IMR-90 (cell line): ENCODE measurements around the gene EIF4G3. TPM values are rescaled to one million over a fixed set of nuclear protein-coding genes. Genes with fewer than 3 reads are reported as not detected.

ENCODE experiments used
- ATAC-seq: fragments of 200-7000 bp; cut with Tn5 transposase; 2 replicates; pipeline ENCODE4 v1.9.1; 2020; ENCODE audit warnings: low read depth, mild to moderate bottlenecking, moderate library complexity
- BruUV-seq: library from RNA; stranded (reverse); fragments of 400-500 nt; replicated peaks from 2 replicates; lab custom pipeline; 2021; lab: Mats Ljungman, UMichigan
- CTCF ChIA-PET: fragments of 300-600 bp; formaldehyde crosslinking; extraction: SDS; loops from one replicate; lab custom pipeline; 2021; ENCODE audit warnings: antibody characterized with exemption; lab: Yijun Ruan, JAX
- POLR2A ChIA-PET: fragments of 300-600 bp; sonication (Branson Sonifier 250); formaldehyde crosslinking; loops from one replicate; lab custom pipeline; 2022; ENCODE audit warnings: antibody characterized with exemption; ENCODE audit not compliant: unreplicated experiment; lab: Charles Lee
- DNase-seq: peaks from one replicate; pipeline ENCODE4 v3.0.0; 2013
- H2AFZ ChIP-seq: replicated peaks from 2 replicates; pipeline ENCODE3; 2013; ENCODE audit warnings: low read length, mild to moderate bottlenecking; ENCODE audit not compliant: poor library complexity
- H2AK5ac ChIP-seq: 2 replicates; pipeline ENCODE4 v1.6.1; 2013; ENCODE audit warnings: low read depth, low read length, inconsistent platforms
- H2AK9ac ChIP-seq: replicated peaks from 2 replicates; pipeline ENCODE3; 2013; ENCODE audit warnings: mild to moderate bottlenecking, low read depth, low read length, moderate library complexity; ENCODE audit not compliant: poor library complexity
- H2BK120ac ChIP-seq: 2 replicates; pipeline ENCODE4 v1.6.1; 2013; ENCODE audit warnings: low read depth, low read length, inconsistent platforms
- H2BK15ac ChIP-seq: 3 replicates; pipeline ENCODE4 v1.6.1; 2013; ENCODE audit warnings: low read depth, low read length, inconsistent platforms
- H2BK20ac ChIP-seq: 2 replicates; pipeline ENCODE4 v1.6.1; 2013; ENCODE audit warnings: low read depth, mild to moderate bottlenecking, inconsistent platforms, low read length, moderate library complexity
- H2BK5ac ChIP-seq: 2 replicates; pipeline ENCODE4 v1.6.1; 2013; ENCODE audit warnings: mild to moderate bottlenecking, low read depth, low read length, inconsistent platforms; ENCODE audit not compliant: poor library complexity, severe bottlenecking
- H3K14ac ChIP-seq: replicated peaks from 2 replicates; pipeline ENCODE4 v1.6.1; 2013; ENCODE audit warnings: low read depth, low read length, inconsistent platforms
- H3K18ac ChIP-seq: 2 replicates; pipeline ENCODE4 v1.6.1; 2013; ENCODE audit warnings: low read depth, low read length, control low read depth
- H3K23ac ChIP-seq: 2 replicates; pipeline ENCODE4 v1.6.1; 2013; ENCODE audit warnings: low read depth, low read length, inconsistent platforms
- H3K27ac ChIP-seq: 2 replicates; pipeline ENCODE4 v1.5.1; 2013; ENCODE audit warnings: mild to moderate bottlenecking, control low read depth, low read length; ENCODE audit not compliant: insufficient read depth
- H3K27me3 ChIP-seq: 2 replicates; pipeline ENCODE4 v1.6.1; 2013; ENCODE audit warnings: low read length; ENCODE audit not compliant: control insufficient read depth, insufficient read depth
- H3K36me3 ChIP-seq: 2 replicates; pipeline ENCODE4 v1.6.1; 2013; ENCODE audit warnings: low read length, mixed read lengths; ENCODE audit not compliant: control insufficient read depth, insufficient read depth
- H3K4ac ChIP-seq: 2 replicates; pipeline ENCODE4 v1.6.1; 2013; ENCODE audit warnings: low read depth, low read length, inconsistent platforms
- H3K4me1 ChIP-seq: 2 replicates; pipeline ENCODE4 v1.6.1; 2013; ENCODE audit warnings: low read length, mixed read lengths; ENCODE audit not compliant: control insufficient read depth, insufficient read depth
- H3K4me2 ChIP-seq: 2 replicates; pipeline ENCODE4 v1.6.1; 2013; ENCODE audit warnings: low read depth, mild to moderate bottlenecking, control low read depth, low read length, moderate library complexity
- H3K4me3 ChIP-seq: 2 replicates; pipeline ENCODE4 v1.5.1; 2013; ENCODE audit warnings: low read depth, mild to moderate bottlenecking, control low read depth, low read length, moderate library complexity; ENCODE audit not compliant: insufficient read depth
- H3K56ac ChIP-seq: 2 replicates; pipeline ENCODE4 v1.6.1; 2013; ENCODE audit warnings: low read length, inconsistent platforms; ENCODE audit not compliant: insufficient read depth; ENCODE audit errors: extremely low read depth
- H3K79me1 ChIP-seq, 2 experiments: 2 replicates each; pipeline ENCODE4 v1.6.1; 2013; ENCODE audit warnings: low read length in 2 of 2, inconsistent platforms in 1 of 2, low read depth in 1 of 2
- H3K9ac ChIP-seq: 2 replicates; pipeline ENCODE4 v1.6.1; 2013; ENCODE audit warnings: low read depth, low read length, control low read depth
- H3K9me1 ChIP-seq: 2 replicates; pipeline ENCODE4 v1.6.1; 2013; ENCODE audit warnings: low read length, inconsistent platforms; ENCODE audit not compliant: insufficient read depth
- H3K9me3 ChIP-seq: 2 replicates; pipeline ENCODE4 v1.6.1; 2013; ENCODE audit warnings: low read length; ENCODE audit not compliant: control insufficient read depth, insufficient read depth
- H4K20me1 ChIP-seq: 2 replicates; pipeline ENCODE4 v1.6.1; 2013; ENCODE audit warnings: low read length, inconsistent platforms; ENCODE audit not compliant: insufficient read depth
- H4K5ac ChIP-seq: 2 replicates; pipeline ENCODE4 v1.6.1; 2013; ENCODE audit warnings: mild to moderate bottlenecking, low read depth, low read length, control low read depth
- H4K8ac ChIP-seq, 2 experiments: 2 replicates each; pipeline ENCODE4 v1.6.1; 2013; ENCODE audit warnings: low read depth in 2 of 2, low read length in 2 of 2, control low read depth in 1 of 2, inconsistent platforms in 1 of 2
- H4K91ac ChIP-seq: 2 replicates; pipeline ENCODE4 v1.6.1; 2013; ENCODE audit warnings: low read depth, low read length, inconsistent platforms; ENCODE audit not compliant: insufficient read depth
- CTCF ChIP-seq: conservative IDR thresholded peaks from 2 replicates; pipeline ENCODE4 v1.5.1; 2012; ENCODE audit warnings: mild to moderate bottlenecking, low read depth, low read length, improper control_type of control experiment
- ELK1 ChIP-seq: fragments of 150-350 bp; IDR thresholded peaks from 2 replicates; pipeline ENCODE4 v1.6.1; 2016; ENCODE audit warnings: low read depth, mild to moderate bottlenecking, low read length, moderate library complexity, borderline replicate concordance
- FOS ChIP-seq: fragments of 150-350 bp; IDR thresholded peaks from 2 replicates; pipeline ENCODE4 v1.6.1; 2016; ENCODE audit warnings: low read depth, low read length
- MAFK ChIP-seq: IDR thresholded peaks from 2 replicates; pipeline ENCODE4 v1.6.1; 2012; ENCODE audit warnings: low read depth, low read length, improper control_type of control experiment
- MXI1 ChIP-seq: IDR thresholded peaks from 2 replicates; pipeline ENCODE4 v1.6.1; 2012; ENCODE audit warnings: low read depth, mild to moderate bottlenecking, low read length, moderate library complexity, borderline replicate concordance
- NFE2L2 ChIP-seq: fragments of 150-350 bp; IDR thresholded peaks from 2 replicates; pipeline ENCODE4 v1.6.1; 2016; ENCODE audit warnings: low read depth, mild to moderate bottlenecking, low read length
- POLR2A ChIP-seq: IDR thresholded peaks from 2 replicates; pipeline ENCODE4 v1.6.1; 2012; ENCODE audit warnings: mild to moderate bottlenecking, low read depth, low read length
- RAD21 ChIP-seq: IDR thresholded peaks from 2 replicates; pipeline ENCODE4 v1.6.1; 2012; ENCODE audit warnings: low read length, improper control_type of control experiment
- RCOR1 ChIP-seq: IDR thresholded peaks from 2 replicates; pipeline ENCODE4 v1.6.1; 2012; ENCODE audit warnings: mild to moderate bottlenecking, low read length, improper control_type of control experiment; ENCODE audit not compliant: insufficient replicate concordance
- RFX5 ChIP-seq: IDR thresholded peaks from 2 replicates; pipeline ENCODE4 v1.8.0; 2012; ENCODE audit warnings: low read depth, mild to moderate bottlenecking, low read length, moderate library complexity
- SMC3 ChIP-seq: fragments of 150-350 bp; IDR thresholded peaks from 2 replicates; pipeline ENCODE4 v1.6.1; 2016; ENCODE audit warnings: low read depth, mild to moderate bottlenecking, antibody characterized with exemption, low read length, moderate library complexity
- USF2 ChIP-seq: fragments of 150-350 bp; IDR thresholded peaks from 2 replicates; pipeline ENCODE4 v1.6.1; 2017; ENCODE audit warnings: mild to moderate bottlenecking, antibody characterized with exemption, low read length, low read depth
- WGBS, 2 experiments: methylation state at CpG; one replicate each; pipeline versions ENCODE4 v1.1.5 to v1.1.7; 2013; ENCODE audit warnings: missing lambda C conversion rate in 2 of 2; ENCODE audit not compliant: insufficient read length in 1 of 2; ENCODE audit errors: extremely low coverage in 2 of 2; 5-methylcytosine and 5-hydroxymethylcytosine counted together
- dilution Hi-C: fragments of 300-500 bp; cut with HindIII; formaldehyde crosslinking; loops from one replicate; pipeline ENCODE4 v1.14.3; 2018; ENCODE audit warnings: low sequenced_read_pairs; ENCODE audit not compliant: unreplicated experiment
- in situ Hi-C: fragments of 300-500 bp; cut with MboI; formaldehyde crosslinking; loops from 3 replicates; pipeline ENCODE4 v1.14.3; 2019; ENCODE audit warnings: low sequenced_read_pairs, inconsistent platforms, mixed read lengths
- intact Hi-C: fragments of 100-400 bp; cut with micrococcal nuclease; formaldehyde crosslinking; loops from 2 replicates; pipeline ENCODE4 v1.10.0; 2022
- polyA plus RNA-seq, 3 experiments: library from polyadenylated mRNA; depleted of rRNA; stranded (reverse); fragments of >200 nt; gene quantifications; 2 replicates each; pipeline ENCODE4 v1.2.3, GENCODE V29; 2012; ENCODE audit warnings: low replicate concordance in 1 of 3
- total RNA-seq: library from RNA; depleted of rRNA; stranded (reverse); fragments of >200 nt; gene quantifications from 2 replicates; pipeline ENCODE4 v1.2.3, GENCODE V29; 2012

The EIF4G3 gene
- total and polyA plus RNA-seq, 2 of the 4 experiments (the other 2 are of a cell fraction) = 25.8 to 49.2 TPM

- Histone ChIP-seq H2BK5ac (no peak overlapping the region), H3K14ac (no peak overlapping the region), H2AK5ac (no peak overlapping the region), H3K4ac (no peak overlapping the region), H2AFZ (no peak overlapping the region), H2AK9ac (no peak overlapping the region), H3K18ac (no peak overlapping the region), H3K9ac (no peak overlapping the region), H3K27ac (no peak overlapping the region), H3K9me1 (no peaks in the 10 kb centered on the region; the same call in 1 of the 2 replicates), H3K79me1 (peaks cover 21 to 34% of the 10 kb centered on the region in 2 experiments; a peak in 3 of 4 replicates), H3K23ac (no peak overlapping the region), H3K4me3 (no peak overlapping the region), H4K5ac (no peak overlapping the region), H4K91ac (no peak overlapping the region), H4K20me1 (peaks cover 3% of the 10 kb centered on the region; the same call in 1 of the 2 replicates), H2BK20ac (no peak overlapping the region), H3K27me3 (no peaks in the 10 kb centered on the region), H3K56ac (no peak overlapping the region), H4K8ac (no peak overlapping the region), H3K36me3 (0 out of 2 replicates have a peak, but pooled peaks cover 2% of the 10 kb centered on the region), H2BK15ac (no peak overlapping the region), H3K4me1 (peaks cover 3% of the 10 kb centered on the region; the same call in 1 of the 2 replicates), H3K4me2 (no peak overlapping the region), H2BK120ac (no peak overlapping the region), H3K9me3 (no peaks in the 10 kb centered on the region)
- dilution Hi-C loops (no loop called here), in situ Hi-C loops (no loop called here), intact Hi-C loops (no loop called here)
- ATAC-seq (no peak), DNase-seq (no peak)
- ChIA-PET POLR2A (no interaction called here), CTCF (no interaction called here)
- WGBS, 2 experiments = 80% methylated on average over 1 of the region's 8 CpGs; no CpG with 5 or more reads in 1 of the 2 experiments
- no peak for TF ChIP-seq NFE2L2
- no peak for TF ChIP-seq RFX5
- no peak for TF ChIP-seq ELK1
- TF ChIP-seq RAD21 = no peak
- TF ChIP-seq SMC3 = no peak
- TF ChIP-seq CTCF = no peak
- TF ChIP-seq MXI1 = no peak
- no peak for TF ChIP-seq FOS
- no peak for TF ChIP-seq MAFK
- no peak for TF ChIP-seq RCOR1
- no peak for TF ChIP-seq POLR2A
- no peak for TF ChIP-seq USF2
- no TSS peak for BruUV-seq
Measured at GRCh38 chr1:20932437-20932977, 244.2 kb downstream of the EIF4G3 start.
